ENCODE results near the gene CACNG1.

CACNG1 gene

GRCh38 chr17:67071595-67071994, 27.2 kb downstream of the CACNG1 start:
- H3K4me3 ChIP-seq (ENCODE audit: low read depth, low read length), result no peak overlapping the region
- TF ChIP-seq, protein P1, sequence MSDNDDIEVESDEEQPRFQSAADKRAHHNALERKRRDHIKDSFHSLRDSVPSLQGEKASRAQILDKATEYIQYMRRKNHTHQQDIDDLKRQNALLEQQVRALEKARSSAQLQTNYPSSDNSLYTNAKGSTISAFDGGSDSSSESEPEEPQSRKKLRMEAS (IDR thresholded peaks at IDR 0.05; ENCODE audit: low read depth, low read length), result no peak
- TF ChIP-seq, protein P2, sequence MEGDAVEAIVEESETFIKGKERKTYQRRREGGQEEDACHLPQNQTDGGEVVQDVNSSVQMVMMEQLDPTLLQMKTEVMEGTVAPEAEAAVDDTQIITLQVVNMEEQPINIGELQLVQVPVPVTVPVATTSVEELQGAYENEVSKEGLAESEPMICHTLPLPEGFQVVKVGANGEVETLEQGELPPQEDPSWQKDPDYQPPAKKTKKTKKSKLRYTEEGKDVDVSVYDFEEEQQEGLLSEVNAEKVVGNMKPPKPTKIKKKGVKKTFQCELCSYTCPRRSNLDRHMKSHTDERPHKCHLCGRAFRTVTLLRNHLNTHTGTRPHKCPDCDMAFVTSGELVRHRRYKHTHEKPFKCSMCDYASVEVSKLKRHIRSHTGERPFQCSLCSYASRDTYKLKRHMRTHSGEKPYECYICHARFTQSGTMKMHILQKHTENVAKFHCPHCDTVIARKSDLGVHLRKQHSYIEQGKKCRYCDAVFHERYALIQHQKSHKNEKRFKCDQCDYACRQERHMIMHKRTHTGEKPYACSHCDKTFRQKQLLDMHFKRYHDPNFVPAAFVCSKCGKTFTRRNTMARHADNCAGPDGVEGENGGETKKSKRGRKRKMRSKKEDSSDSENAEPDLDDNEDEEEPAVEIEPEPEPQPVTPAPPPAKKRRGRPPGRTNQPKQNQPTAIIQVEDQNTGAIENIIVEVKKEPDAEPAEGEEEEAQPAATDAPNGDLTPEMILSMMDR (IDR thresholded peaks at IDR 0.05; ENCODE audit: low read depth, low read length), result no peak
- no peak for TF ChIP-seq MYC (IDR thresholded peaks at IDR 0.05; ENCODE audit: low read depth, low read length)
- no peak for TF ChIP-seq POLR2A (IDR thresholded peaks at IDR 0.05; ENCODE audit: extremely low read depth, insufficient read length)
- DNase-seq (ENCODE audit: low read depth), result no peak

- no peak for DNase-seq (ENCODE audit: low read depth)
- TF ChIP-seq POLR2A (IDR thresholded peaks at IDR 0.05; ENCODE audit: extremely low read depth, insufficient read length) (no peak), MYC (IDR thresholded peaks at IDR 0.05; ENCODE audit: low read depth, low read length) (no peak)
- TF ChIP-seq, protein P1 (IDR thresholded peaks at IDR 0.05; ENCODE audit: low read depth, low read length), result no peak
- TF ChIP-seq, protein P2 (IDR thresholded peaks at IDR 0.05; ENCODE audit: low read depth, low read length), result no peak
- no peak overlapping the region for H3K4me3 ChIP-seq (ENCODE audit: low read depth, low read length)
Measured at GRCh38 chr17:67072885-67073284, 28.5 kb downstream of the CACNG1 start.

GRCh38 chr17:67074781-67075180, 30.4 kb downstream of the CACNG1 start:
- TF ChIP-seq, protein P1 (IDR thresholded peaks at IDR 0.05; ENCODE audit: low read depth, low read length), result no peak
- TF ChIP-seq POLR2A (IDR thresholded peaks at IDR 0.05; ENCODE audit: extremely low read depth, insufficient read length) (no peak), MYC (IDR thresholded peaks at IDR 0.05; ENCODE audit: low read depth, low read length) (no peak)
- TF ChIP-seq, protein P2 (IDR thresholded peaks at IDR 0.05; ENCODE audit: low read depth, low read length), result no peak
- no peak overlapping the region for H3K4me3 ChIP-seq (ENCODE audit: low read depth, low read length)
- no peak for DNase-seq (ENCODE audit: low read depth)

- DNase-seq (ENCODE audit: low read depth), result no peak
- H3K4me3 ChIP-seq (ENCODE audit: low read depth, low read length), result no peak overlapping the region
- TF ChIP-seq, protein P2 (IDR thresholded peaks at IDR 0.05; ENCODE audit: low read depth, low read length), result no peak
- TF ChIP-seq MYC (IDR thresholded peaks at IDR 0.05; ENCODE audit: low read depth, low read length), result no peak
- no peak for TF ChIP-seq POLR2A (IDR thresholded peaks at IDR 0.05; ENCODE audit: extremely low read depth, insufficient read length)
Measured at GRCh38 chr17:67076290-67076689, 31.9 kb downstream of the CACNG1 start.

DNA sequence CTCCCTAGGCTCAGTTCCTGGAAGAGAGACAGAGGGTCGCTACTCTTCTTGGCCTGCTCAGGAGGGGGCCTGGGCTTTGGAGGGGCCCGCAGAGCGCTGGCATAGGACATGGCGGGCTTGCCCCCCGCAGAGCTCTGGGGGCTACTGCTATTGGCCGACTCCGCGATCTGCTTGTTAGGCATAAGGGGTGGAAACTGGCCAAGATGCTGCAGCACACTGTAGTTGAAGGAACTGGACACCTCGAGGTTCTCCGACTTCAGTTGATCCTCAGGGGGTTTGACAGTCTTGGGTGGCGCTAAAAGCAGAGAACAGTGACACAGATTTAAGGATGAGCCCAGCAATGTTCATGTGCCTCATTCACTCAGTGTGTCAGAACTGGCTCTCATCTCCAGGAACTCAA, 33.9 kb downstream of the CACNG1 start:
- no peak for DNase-seq (ENCODE audit: low read depth)
- no peak for TF ChIP-seq POLR2A (IDR thresholded peaks at IDR 0.05; ENCODE audit: extremely low read depth, insufficient read length)
- TF ChIP-seq, protein P1 (IDR thresholded peaks at IDR 0.05; ENCODE audit: low read depth, low read length), result no peak
- TF ChIP-seq MYC (IDR thresholded peaks at IDR 0.05; ENCODE audit: low read depth, low read length), result no peak
- TF ChIP-seq, protein P2 (IDR thresholded peaks at IDR 0.05; ENCODE audit: low read depth, low read length), result no peak

DNA sequence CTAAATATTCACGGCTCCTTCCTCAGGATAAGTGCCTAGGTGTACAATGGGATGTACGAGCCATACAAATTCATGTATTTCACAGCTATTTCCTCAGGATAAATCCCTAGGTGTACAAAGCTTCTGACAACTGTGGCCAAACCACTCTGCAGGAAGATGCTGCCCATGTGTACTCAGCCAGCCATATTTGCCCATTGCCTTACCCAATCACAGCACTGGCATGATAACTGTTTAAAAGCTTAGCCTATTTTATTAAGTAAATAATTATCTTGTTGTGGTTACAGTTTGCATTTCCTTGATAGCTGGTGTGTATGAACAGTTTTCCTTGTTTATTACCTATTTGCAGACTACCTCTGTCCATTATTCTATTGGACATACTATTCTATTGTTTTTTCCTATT, 35.1 kb downstream of the CACNG1 start:
- no peak overlapping the region for H3K4me3 ChIP-seq (ENCODE audit: low read depth, low read length)
- TF ChIP-seq MYC (IDR thresholded peaks at IDR 0.05; ENCODE audit: low read depth, low read length), result no peak
- TF ChIP-seq, protein P2 (IDR thresholded peaks at IDR 0.05; ENCODE audit: low read depth, low read length), result no peak
- TF ChIP-seq, protein P1 (IDR thresholded peaks at IDR 0.05; ENCODE audit: low read depth, low read length), result no peak
- no peak for TF ChIP-seq POLR2A (IDR thresholded peaks at IDR 0.05; ENCODE audit: extremely low read depth, insufficient read length)
- no peak for DNase-seq (ENCODE audit: low read depth)

More for the DNA sequence above, 33.9 kb downstream of the CACNG1 start:
- H3K4me3 ChIP-seq (ENCODE audit: low read depth, low read length), result no peak overlapping the region
